ENCODE results near the gene POPDC2. TPM values are rescaled to one million over a fixed set of nuclear protein-coding genes. Genes with fewer than 3 reads are reported as not detected.

The POPDC2 gene, protein sequence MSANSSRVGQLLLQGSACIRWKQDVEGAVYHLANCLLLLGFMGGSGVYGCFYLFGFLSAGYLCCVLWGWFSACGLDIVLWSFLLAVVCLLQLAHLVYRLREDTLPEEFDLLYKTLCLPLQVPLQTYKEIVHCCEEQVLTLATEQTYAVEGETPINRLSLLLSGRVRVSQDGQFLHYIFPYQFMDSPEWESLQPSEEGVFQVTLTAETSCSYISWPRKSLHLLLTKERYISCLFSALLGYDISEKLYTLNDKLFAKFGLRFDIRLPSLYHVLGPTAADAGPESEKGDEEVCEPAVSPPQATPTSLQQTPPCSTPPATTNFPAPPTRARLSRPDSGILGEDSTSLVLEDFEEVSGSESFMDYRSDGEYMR
- total RNA-seq = 1 to 10 TPM; 3.7 to 3.8 TPM

DNA sequence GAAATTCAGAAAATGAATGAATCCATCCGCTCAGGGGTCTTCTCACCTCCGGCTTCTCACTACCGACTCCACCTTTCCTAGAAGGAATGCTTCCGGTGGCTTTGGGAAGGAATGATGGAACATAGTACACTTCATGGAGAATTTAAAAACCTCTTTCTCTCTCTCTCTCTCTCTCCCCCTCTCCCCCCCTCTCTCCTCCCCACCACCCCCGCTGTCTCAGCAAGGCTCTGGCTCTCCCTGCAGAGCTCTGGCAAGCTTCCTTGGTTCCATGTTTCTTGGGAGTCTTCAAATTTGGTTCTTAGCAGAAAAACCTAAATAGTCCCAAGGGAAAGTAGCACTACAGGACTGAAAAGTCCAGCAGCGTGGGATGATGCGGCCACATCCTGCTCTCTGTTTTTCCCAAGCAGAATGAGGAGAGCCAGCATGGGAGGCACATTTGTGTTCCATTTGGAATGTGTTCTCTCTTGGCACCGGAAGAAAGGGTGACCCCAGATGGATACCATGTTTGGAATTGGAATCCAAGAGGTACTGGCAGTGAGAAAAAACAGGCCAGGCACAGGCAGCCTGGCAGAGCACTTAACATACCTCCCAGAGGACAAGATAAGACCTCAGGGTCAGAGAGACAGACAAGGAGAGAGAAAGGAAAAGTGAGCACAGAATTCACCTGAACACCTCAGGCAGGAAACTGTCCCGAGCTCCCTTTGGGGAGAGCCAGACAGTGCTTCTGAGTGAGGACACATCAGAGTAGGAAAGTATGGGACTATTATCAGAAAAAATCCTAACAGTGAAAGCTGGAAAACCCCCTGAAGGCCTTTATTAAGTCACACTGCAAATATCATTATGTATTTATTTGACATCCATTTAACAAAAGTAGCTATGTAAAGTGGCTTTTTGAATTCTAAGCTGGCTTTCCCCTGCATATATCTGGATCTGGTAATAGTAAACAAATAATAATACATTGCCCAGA is at the start of gene POPDC2:
POPDC2 (minus strand) TSS at position 116 of the 967 bp plus-strand sequence. CDS start 166 bp downstream, outside the sequence.

DNA sequence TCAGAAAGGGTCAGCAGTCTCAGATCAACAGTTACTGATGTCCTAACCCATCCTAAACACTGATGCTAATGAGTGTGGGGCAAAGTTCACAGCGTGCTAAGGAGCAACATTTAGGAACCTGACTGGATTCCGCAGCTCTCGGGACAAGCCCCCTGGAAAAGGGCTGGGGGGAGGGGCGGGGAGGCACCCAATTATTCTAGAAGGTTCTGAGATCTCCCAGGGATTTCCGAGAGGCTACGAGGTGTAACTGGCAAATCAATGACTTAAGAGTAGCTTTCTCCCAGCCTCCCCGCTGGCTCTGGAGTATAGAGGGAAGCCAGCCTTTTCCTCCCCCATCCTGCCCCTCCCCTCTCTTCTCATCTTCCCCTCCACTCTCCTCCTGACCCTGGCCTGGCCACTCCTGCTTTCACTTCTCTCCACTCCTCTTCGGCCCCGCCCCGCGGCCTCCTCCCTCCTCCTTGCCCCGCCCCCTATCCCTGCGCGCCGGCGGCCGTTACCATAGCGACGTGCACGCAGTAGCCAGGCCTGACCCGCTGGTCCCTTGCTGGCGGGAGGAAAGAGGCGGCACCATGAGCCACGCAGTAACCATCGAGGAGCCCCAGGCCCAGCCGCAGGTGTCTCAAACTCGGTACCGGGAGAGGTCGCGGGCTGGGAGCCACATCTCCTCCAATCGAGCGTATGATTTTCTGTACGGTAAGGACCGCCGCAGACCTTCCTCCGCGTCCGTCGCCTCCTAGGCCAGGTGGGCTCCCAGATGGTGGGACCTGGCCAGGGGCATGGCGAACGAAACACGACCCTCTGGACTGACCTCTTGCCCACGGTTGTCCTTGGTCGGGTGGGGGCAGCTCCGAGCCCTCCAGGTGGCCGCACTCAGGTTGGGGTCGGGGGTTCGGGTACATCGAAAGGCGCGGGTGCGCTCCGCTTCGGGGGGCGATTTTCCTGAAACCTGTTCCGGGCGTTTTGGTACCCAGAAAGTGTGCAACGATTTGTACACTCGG is 42.4 kb upstream of the POPDC2 start, which contains the start of gene CFAP91:
CFAP91 (plus strand) TSS at position 493 of the 998 bp plus-strand sequence; CDS start at position 570, 77 bp downstream.

DNA sequence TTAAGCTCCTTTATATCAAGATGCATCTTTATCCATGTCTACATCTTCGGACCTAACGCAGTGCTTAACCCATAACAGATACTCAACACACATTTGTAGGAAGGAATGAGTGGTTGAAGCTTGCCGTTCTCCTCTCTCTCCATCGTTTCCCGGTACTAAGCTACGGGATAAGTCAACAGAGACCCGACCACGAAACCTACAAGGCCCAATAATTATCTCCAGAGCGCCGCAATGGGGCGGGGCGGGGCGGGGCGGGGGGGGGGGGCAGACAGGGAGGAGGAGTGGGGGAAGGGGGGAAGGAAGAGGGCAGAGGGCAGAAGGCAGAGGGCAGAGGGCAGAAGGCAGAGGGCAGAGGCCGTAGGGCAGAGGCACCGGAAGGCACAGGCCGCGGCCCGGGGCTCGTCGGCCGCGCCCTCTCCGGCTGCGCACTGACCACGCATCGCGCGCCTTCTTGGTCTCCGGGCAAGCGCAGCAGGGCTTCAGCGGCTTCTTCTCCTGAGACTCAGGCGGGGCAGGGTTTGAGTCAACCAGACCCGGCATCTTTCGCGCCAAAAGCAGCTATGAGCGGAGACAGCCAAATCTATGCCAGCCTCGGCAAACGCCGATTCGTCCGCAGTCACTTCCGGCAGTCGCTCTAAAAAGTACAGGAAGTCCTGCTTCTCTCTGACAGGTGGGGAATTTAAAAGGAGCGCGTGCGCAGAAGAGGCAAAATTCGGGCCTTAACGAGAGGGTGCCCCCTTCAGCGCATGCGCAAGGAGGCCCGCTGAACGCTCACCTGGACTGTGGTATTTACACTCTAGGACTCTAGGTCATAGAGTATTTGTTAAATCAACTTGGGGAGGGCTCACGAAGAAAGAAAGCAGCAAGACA is 16.6 kb upstream of the POPDC2 start, which contains the start of gene COX17:
COX17 (minus strand) TSS at position 636 of the 870 bp plus-strand sequence; CDS start at position 540, 96 bp downstream.

DNA sequence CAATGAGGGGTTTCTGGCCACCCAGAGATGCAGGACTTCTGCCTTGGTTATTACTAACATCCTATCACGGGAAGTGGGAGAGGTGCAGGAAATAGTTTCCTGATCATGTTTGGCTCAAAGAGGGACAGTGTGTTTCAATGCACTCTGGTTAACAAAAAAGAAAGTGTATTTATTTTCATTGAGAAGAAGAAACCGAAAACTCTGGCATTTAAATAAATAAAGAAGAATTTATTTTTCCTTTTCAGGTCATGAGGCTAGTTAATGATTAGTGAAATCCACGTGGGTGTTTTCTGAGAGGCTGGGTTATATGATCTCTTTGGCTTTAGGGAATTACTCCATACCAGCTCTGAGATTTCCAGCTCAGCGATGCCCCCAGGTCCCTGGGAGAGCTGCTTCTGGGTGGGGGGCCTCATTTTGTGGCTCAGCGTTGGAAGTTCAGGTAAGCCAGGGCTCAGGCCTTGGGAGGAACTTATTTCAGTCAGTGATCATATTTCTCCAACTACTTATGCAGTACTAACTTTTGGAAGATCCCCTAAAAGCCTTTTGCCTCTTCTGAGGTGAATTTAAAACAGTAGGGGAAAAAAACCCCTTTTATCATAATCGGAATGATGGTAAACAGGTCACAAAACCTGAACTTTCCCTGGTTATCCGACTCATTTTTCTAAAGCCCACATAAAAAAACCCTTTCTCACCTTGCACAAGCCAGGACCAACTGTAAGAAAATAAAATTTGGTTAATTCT is 62.7 kb downstream of the POPDC2 start, which contains the start of gene PLA1A:
PLA1A (plus strand) TSS at position 338 of the 741 bp plus-strand sequence; CDS start at position 367, 29 bp downstream.

Other genes with a start within 250 kb of the POPDC2 start
- gene TMEM39A, start 197.0 kb downstream of the POPDC2 start, total RNA-seq = 10 to 100 TPM; 31.0 to 31.8 TPM
- gene POGLUT1, start 191.6 kb downstream of the POPDC2 start, total RNA-seq = 10 to 100 TPM; 29.6 to 32.8 TPM
- 10 to 100 TPM; 66.1 to 66.8 TPM for gene TIMMDC1, start 162.0 kb downstream of the POPDC2 start, total RNA-seq
- 10 to 100 TPM; 14.0 to 14.4 TPM for gene CD80, start 101.0 kb downstream of the POPDC2 start, total RNA-seq
- 1 to 10 TPM; 1.2 TPM for gene ADPRH, start 81.1 kb downstream of the POPDC2 start, total RNA-seq
- gene PLA1A, start 62.7 kb downstream of the POPDC2 start, total RNA-seq = not detected
- 10 to 100 TPM; 44.9 to 45.9 TPM for gene COX17, start 16.8 kb upstream of the POPDC2 start, total RNA-seq
- gene CFAP91, start 42.4 kb upstream of the POPDC2 start, total RNA-seq = not detected
- gene NR1I2, start 121.5 kb upstream of the POPDC2 start, total RNA-seq = under 1 TPM in 1 of 2 experiments, not detected in 1; 0.17 TPM

All from activated naive CD4-positive, alpha-beta T cell treated with anti-CD3 and anti-CD28 coated beads, Interleukin-2, amount 10 ng/mL, durations not matched to agents 5 hours and 36 hours (primary cell).